ENCODE data around the gene FBXO42.
"Not testable (repeated sequence)": the region's sequence is repeated elsewhere in the genome, so short reads cannot be mapped to it uniquely, and the experiment has no call there.

FBXO42 gene

GRCh38 chr1:16215882-16216753, 136.2 kb downstream of the FBXO42 start:
- no peak for FAIRE-seq

DNA sequence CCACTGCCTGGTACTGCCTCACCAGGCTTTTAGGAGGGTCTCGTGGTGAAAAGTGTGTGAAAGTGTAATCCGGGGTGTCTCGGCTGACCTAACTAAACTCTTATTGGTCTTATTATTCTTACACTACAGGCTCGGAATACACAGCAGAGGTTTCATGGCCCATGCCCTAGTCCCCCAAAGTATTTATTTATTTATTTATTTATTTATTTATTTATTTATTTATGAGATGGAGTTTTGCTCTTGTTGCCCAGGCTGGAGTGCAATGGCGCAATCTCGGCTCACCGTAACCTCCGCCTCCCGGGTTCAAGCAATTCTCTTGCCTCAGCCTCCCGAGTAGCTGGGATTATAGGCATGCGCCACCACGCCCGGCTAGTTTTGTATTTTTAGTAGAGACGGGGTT, 137.0 kb downstream of the FBXO42 start:
- not testable (repeated sequence) for FAIRE-seq

DNA sequence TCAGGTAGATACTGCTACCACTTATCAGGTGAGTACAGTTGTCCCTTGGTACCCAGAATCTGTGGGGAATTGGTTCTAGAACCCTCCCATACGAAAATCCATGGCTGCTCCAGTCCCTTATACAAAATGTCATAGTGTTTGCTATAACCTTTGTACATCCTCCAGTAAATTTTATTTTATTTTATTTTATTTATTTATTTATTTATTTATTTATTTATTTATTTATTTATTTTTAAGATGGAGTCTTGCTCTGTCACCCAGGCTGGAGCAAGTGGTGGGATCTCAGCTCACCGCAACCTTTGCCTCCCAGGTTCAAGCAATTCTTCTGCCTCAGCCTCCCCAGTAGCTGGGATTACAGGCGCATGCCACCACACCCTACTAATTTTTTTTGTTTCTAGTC, 138.7 kb downstream of the FBXO42 start:
- not testable (repeated sequence) for FAIRE-seq

GRCh38 chr1:16213013-16213412, 139.3 kb downstream of the FBXO42 start:
- no peak for FAIRE-seq

- no peak for FAIRE-seq
Measured at GRCh38 chr1:16212251-16212961, 139.9 kb downstream of the FBXO42 start, which contains the start of gene ARHGEF19. TSS of gene ARHGEF19 (minus strand) at chr1:16212652. CDS start at chr1:16209054, 3,598 bp downstream.

- FAIRE-seq: no peak
Measured at GRCh38 chr1:16211824-16212223, 140.5 kb downstream of the FBXO42 start.

- FAIRE-seq: no peak
Measured at GRCh38 chr1:16210581-16210980, 141.7 kb downstream of the FBXO42 start.

DNA sequence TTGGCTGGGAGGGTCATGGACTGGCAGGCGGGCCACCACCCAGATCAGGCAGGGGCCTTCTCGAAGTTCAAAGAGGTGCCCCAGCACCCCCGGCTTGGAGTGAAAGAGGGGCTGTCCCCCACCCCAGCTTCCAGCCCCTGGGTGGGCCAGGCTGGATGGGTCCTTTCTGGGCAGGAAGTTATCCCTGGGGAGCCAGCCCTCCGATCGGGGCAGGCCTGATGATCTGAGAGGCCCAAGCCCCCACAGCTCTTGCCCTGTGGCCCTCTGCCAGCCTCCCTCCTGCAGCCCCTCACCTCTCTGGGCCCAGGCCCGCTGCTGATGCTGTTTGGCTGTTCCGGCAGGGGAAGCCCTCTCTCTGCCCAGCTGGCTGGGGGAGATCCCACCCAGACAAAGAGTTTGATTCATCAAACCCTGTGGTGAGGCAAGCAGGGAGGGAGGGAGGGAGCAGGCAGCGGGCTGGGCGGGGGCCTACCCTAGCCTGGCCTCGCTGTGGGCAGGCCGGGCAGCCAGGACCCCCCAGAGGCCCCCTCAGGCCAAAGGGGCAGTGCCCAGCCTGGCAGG, 142.4 kb downstream of the FBXO42 start:
- FAIRE-seq: no peak

GRCh38 chr1:16209132-16209846, 143.0 kb downstream of the FBXO42 start:
- no peak for FAIRE-seq

DNA sequence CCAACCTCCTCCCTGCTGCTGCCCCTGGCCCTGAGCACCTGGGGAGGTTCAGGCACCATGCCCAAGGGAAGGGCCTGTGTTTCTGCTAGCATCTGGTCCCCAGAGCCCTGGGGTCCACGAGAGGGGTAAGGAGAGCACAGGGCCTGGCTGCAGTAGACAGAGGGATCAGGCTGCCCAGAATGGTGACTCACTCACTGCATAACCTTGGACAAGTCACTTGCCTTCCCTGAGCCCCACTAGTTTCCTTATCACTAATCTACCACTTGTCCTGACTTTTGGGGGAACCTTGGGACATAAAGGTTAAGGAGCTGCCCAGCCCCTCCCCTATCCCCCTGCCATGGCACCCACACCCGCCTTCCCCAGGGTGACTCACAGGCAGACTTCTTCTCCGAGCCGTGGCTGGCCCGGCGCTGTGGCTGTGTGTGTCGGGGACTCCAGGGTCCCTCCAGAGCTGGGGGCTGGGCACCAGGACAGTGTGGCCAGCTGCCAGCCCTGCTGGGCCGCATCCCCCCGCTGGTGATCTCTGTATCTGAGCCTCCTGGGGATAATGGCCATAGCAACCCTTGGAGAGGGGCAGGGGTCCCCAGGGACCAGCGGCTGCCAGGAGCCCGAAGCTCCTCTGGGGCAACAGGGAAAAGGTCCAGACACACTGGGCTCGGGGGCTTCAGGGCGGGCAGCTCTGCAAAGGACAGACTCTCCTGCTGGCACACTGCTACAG, 143.9 kb downstream of the FBXO42 start:
- FAIRE-seq: no peak

- no peak for FAIRE-seq
Measured at GRCh38 chr1:16207318-16208269, 144.7 kb downstream of the FBXO42 start.

- FAIRE-seq: no peak
Measured at GRCh38 chr1:16206547-16207317, 145.5 kb downstream of the FBXO42 start.

- FAIRE-seq: no peak
Measured at GRCh38 chr1:16205891-16206546, 146.3 kb downstream of the FBXO42 start.

DNA sequence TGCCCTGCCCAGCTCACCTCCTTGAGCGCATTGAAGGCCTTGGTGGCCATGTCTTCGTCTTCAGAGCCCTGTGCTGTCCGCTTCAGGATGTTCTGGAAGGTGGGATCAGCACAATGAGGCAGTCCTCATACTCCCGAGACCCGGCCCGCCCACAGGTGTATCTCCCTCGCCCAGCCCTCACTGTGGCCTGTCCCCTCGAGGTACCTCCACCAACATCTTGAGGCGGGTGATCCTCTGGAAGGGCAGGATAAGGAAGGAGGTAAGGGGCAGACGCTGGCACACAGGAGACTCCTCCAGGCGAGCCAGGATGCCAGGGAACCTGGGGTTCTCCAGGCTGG, 147.0 kb downstream of the FBXO42 start:
- FAIRE-seq: no peak

DNA sequence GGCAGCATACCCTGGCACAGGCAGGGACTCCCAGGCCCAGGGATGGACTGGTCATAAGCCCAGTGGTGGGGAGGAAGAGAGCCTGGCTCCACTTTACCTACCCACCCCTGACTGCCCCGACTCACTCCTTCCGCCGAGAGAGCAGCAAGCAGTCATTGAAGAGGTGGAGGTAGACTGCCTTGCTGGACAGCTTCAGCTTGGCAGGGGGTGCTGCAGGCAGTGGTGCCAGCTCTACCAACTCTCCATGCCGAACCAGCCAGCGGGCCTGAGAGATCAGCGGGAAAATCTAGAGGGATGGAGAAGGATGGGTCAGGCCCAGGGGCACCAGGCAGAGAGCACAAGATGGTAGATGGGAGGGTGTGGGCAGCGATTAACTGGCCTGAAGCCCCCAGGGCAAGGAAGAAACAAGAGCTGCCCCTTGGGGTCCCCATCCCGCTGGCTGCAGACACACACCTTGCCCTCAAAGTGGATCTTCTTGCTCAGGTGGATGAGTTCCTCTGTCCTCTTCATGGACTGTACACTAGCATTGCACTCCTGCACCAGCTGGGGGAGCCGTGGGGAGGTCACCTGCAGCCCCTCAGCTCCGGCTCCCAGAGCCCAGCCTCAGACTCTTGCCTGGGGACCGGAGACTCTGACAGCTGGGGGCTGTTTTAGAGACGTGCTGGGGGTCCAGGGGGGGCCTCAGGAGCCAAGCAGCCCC, 147.5 kb downstream of the FBXO42 start:
- no peak for FAIRE-seq

GRCh38 chr1:16204216-16204615, 148.1 kb downstream of the FBXO42 start:
- no peak for FAIRE-seq

- FAIRE-seq: no peak
Measured at GRCh38 chr1:16203550-16203949, 148.7 kb downstream of the FBXO42 start.

DNA sequence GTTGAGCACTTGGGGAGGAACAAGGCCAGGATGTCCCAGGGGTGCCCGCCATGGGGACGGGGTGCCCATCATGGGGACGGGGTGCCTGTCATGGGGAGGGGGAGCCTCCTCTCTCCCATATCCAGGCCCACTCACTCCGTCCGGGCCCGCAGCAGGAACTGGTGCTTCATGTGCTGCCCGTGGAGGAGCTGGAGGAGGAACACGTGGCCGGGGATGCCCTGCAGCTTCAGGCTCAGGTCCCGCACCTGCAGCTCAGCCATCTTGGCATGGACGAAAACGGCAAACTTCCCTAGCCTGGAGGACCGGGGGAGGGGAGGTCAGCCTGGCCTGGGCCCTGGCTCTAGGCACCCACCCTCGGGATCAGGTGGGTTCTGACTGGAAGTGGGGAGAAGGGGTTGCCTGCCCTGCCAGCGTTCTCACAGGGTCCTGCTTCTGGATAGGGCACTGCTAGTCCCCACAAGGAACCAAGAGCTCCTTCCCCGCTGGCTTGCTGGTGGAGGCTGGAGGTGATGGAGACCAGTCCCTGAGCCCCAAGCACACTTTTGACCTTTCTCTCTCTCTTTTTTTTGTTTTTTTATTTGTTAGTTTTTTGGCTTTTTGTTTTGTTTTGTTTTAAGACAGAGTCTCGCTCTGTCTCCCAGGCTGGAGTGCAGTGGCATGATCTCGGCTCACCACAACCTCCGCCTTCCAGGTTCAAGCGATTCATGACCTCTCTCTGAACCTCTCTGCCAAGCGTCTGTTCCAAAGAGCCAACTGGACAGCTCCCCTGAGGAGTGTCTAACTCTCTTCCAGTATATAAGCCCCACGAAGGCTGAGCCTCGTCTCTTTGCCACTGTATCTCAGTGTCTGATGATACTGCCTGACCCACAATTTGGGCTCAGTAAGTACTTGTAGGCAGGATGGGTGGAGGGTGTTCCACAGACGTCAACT, 149.7 kb downstream of the FBXO42 start:
- FAIRE-seq: no peak
